ENCODE data around the gene TOX2. TPM values are rescaled to one million over a fixed set of nuclear protein-coding genes. Genes with fewer than 3 reads are reported as not detected.
A peak's percentile ranks its signal among the peaks of the same experiment; 100 is the strongest.

The TOX2 gene
- total RNA-seq, 4 donors from 2014 or later, result 0.40 to 3.0 (median 1.6) TPM

GRCh38 chr20:44064501-44065400 is 150.1 kb downstream of the TOX2 start:
- Histone ChIP-seq H3K9me3 (no peaks in the 10 kb centered on the region), H3K4me3 (no peak overlapping the region), H3K4me1 (no peaks in the 10 kb centered on the region), H3K36me3 (no peaks in the 10 kb centered on the region), H3K27ac (no peak overlapping the region), H3K27me3 (peaks cover 11% of the 10 kb centered on the region)
- TF ChIP-seq EP300 (IDR thresholded peaks at IDR 0.05) (no peak), POLR2A (IDR thresholded peaks at IDR 0.05) (no peak), POLR2AphosphoS5 (IDR thresholded peaks at IDR 0.05) (no peak), CTCF (IDR thresholded peaks at IDR 0.05) (no peak)
- WGBS, result 89% methylated on average over 16 of the region's 17 CpGs
- peak in 1 of 2 donors; percentile 55 for DNase-seq (ENCODE audit: low spot score in 2 of 2)

GRCh38 chr20:44065401-44066340 is 151.0 kb downstream of the TOX2 start:
- Histone ChIP-seq H3K4me1 (no peaks in the 10 kb centered on the region), H3K27ac (no peak overlapping the region), H3K36me3 (no peaks in the 10 kb centered on the region), H3K4me3 (no peak overlapping the region), H3K9me3 (no peaks in the 10 kb centered on the region), H3K27me3 (peaks cover 19% of the 10 kb centered on the region)
- TF ChIP-seq POLR2A (IDR thresholded peaks at IDR 0.05), result no peak
- no peak for TF ChIP-seq CTCF (IDR thresholded peaks at IDR 0.05)
- no peak for TF ChIP-seq EP300 (IDR thresholded peaks at IDR 0.05)
- no peak for TF ChIP-seq POLR2AphosphoS5 (IDR thresholded peaks at IDR 0.05)
- peak in 1 of 2 donors; percentile 47 for DNase-seq (ENCODE audit: low spot score in 2 of 2)
- WGBS, result 89% methylated on average over 18 of the region's 20 CpGs

GRCh38 chr20:44066645-44067606 is 152.3 kb downstream of the TOX2 start:
- no peaks in the 10 kb centered on the region for H3K36me3 ChIP-seq
- DNase-seq (ENCODE audit: low spot score in 2 of 2), result no peak
- H3K4me3 ChIP-seq, result no peak overlapping the region
- H3K27ac ChIP-seq, result no peak overlapping the region
- H3K27me3 ChIP-seq, result peaks cover 30% of the 10 kb centered on the region
- TF ChIP-seq POLR2AphosphoS5 (IDR thresholded peaks at IDR 0.05) (no peak), POLR2A (IDR thresholded peaks at IDR 0.05) (no peak), CTCF (IDR thresholded peaks at IDR 0.05) (no peak), EP300 (IDR thresholded peaks at IDR 0.05) (no peak)
- H3K4me1 ChIP-seq, result no peaks in the 10 kb centered on the region
- H3K9me3 ChIP-seq, result no peaks in the 10 kb centered on the region
- WGBS, result 92% methylated on average over 12 of the region's 15 CpGs

GRCh38 chr20:44067650-44068081 is 153.0 kb downstream of the TOX2 start:
- no peak overlapping the region for H3K4me3 ChIP-seq
- H3K27me3 ChIP-seq, result peaks cover 32% of the 10 kb centered on the region
- no peaks in the 10 kb centered on the region for H3K9me3 ChIP-seq
- TF ChIP-seq POLR2AphosphoS5 (IDR thresholded peaks at IDR 0.05) (no peak), CTCF (IDR thresholded peaks at IDR 0.05) (no peak), POLR2A (IDR thresholded peaks at IDR 0.05) (no peak), EP300 (IDR thresholded peaks at IDR 0.05) (no peak)
- no peaks in the 10 kb centered on the region for H3K4me1 ChIP-seq
- no peak for DNase-seq (ENCODE audit: low spot score in 2 of 2)
- no peak overlapping the region for H3K27ac ChIP-seq
- WGBS, result 89% methylated on average over 14 of the region's 15 CpGs
- H3K36me3 ChIP-seq, result no peaks in the 10 kb centered on the region
